Endodermal cell (in vitro differentiated cells): ENCODE data around the gene ROR1. TPM values are rescaled to one million over a fixed set of nuclear protein-coding genes. Genes with fewer than 3 reads are reported as not detected.

Experiments used
- DNase-seq: peaks from one replicate; pipeline ENCODE4 v3.0.0-alpha.2; 2017
- H3K27ac ChIP-seq: 2 replicates; pipeline ENCODE4 v1.5.1; 2013; ENCODE audit warnings: mild to moderate bottlenecking, low read depth, low read length, moderate library complexity
- H3K27me3 ChIP-seq: 2 replicates; pipeline ENCODE4 v1.6.1; 2013; ENCODE audit warnings: mild to moderate bottlenecking, low read length, moderate library complexity; ENCODE audit not compliant: insufficient read depth, control insufficient read depth, poor library complexity, severe bottlenecking
- H3K36me3 ChIP-seq: 2 replicates; pipeline ENCODE4 v1.7.0; 2013; ENCODE audit warnings: mild to moderate bottlenecking, low read length, moderate library complexity; ENCODE audit not compliant: control insufficient read depth, insufficient read depth
- H3K4me1 ChIP-seq: one replicate; pipeline ENCODE4 v1.7.0; 2013; ENCODE audit warnings: low read length; ENCODE audit not compliant: control insufficient read depth, insufficient read depth
- H3K4me3 ChIP-seq: 2 replicates; pipeline ENCODE4 v1.5.1; 2013; ENCODE audit warnings: mild to moderate bottlenecking, low read length, moderate library complexity
- H3K9ac ChIP-seq: 2 replicates; pipeline ENCODE4 v1.6.1; 2013; ENCODE audit warnings: mild to moderate bottlenecking, low read length, moderate library complexity; ENCODE audit not compliant: poor library complexity, severe bottlenecking; ENCODE audit errors: extremely low read depth
- H3K9me3 ChIP-seq: 2 replicates; pipeline ENCODE4 v1.6.1; 2013; ENCODE audit warnings: mild to moderate bottlenecking, low read length, moderate library complexity; ENCODE audit not compliant: control insufficient read depth
- H3K27ac Mint-ChIP-seq: 2 replicates; pipeline ENCODE4 v1.8.0; 2020; ENCODE audit warnings: mixed read lengths
- H3K27me3 Mint-ChIP-seq: 2 replicates; pipeline ENCODE4 v1.8.0; 2021; ENCODE audit warnings: mild to moderate bottlenecking, mixed read lengths; ENCODE audit not compliant: insufficient read depth
- H3K36me3 Mint-ChIP-seq: 2 replicates; pipeline ENCODE4 v1.8.0; 2020; ENCODE audit warnings: low read depth, mixed read lengths
- H3K4me1 Mint-ChIP-seq: 2 replicates; pipeline ENCODE4 v1.8.0; 2020; ENCODE audit warnings: mixed read lengths
- H3K4me3 Mint-ChIP-seq: 2 replicates; pipeline ENCODE4 v1.8.0; 2020; ENCODE audit warnings: mild to moderate bottlenecking, moderate library complexity, mixed read lengths
- H3K9me3 Mint-ChIP-seq: 2 replicates; pipeline ENCODE4 v1.8.0; 2020; ENCODE audit warnings: mild to moderate bottlenecking, mixed read lengths
- WGBS, 2 experiments: methylation state at CpG; one replicate each; pipeline versions ENCODE4 v1.1.5 to v1.1.7; 2013; ENCODE audit warnings: missing lambda C conversion rate in 2 of 2, mixed read lengths in 1 of 2; ENCODE audit not compliant: insufficient coverage in 1 of 2, insufficient read length in 1 of 2; 5-methylcytosine and 5-hydroxymethylcytosine counted together
- total RNA-seq, 2 donors: library from RNA; stranded (reverse); fragmentation: NEBNext Ultra II Directional in 1 of 2; extraction: Animal tissue kit (Norgen Biotek cat#: 25700) in 1 of 2; gene quantifications; 2 replicates in 1 of 2; 3 replicates in 1 of 2; pipeline ENCODE4 v1.2.1, GENCODE V29; 2021
- TF ChIP-seq, protein P1 (sequence below): fragments of 200-600 bp; sonication (generic); conservative IDR thresholded peaks from 2 replicates; pipeline ENCODE4 v1.5.0; 2021; ENCODE audit warnings: antibody characterized with exemption, mild to moderate bottlenecking

ROR1 gene
- total RNA-seq, 2 donors from 2014 or later: 77.4 to 77.9 TPM

- H3K27me3 Mint-ChIP-seq: peaks cover 4% of the 10 kb centered on the region
- no peak overlapping the region for H3K27ac Mint-ChIP-seq
- WGBS, 2 experiments: 95 to 96% methylated on average over 5 of the region's 5 CpGs
- Histone ChIP-seq H3K27me3 (no peaks in the 10 kb centered on the region), H3K9me3 (no peaks in the 10 kb centered on the region), H3K4me1 (no peaks in the 10 kb centered on the region), H3K36me3 (peaks cover 9% of the 10 kb centered on the region), H3K27ac (no peak overlapping the region), H3K4me3 (no peak overlapping the region), H3K9ac (no peak overlapping the region)
- DNase-seq: peak; percentile 64
- H3K9me3 Mint-ChIP-seq: no peaks in the 10 kb centered on the region
- no peak overlapping the region for H3K4me3 Mint-ChIP-seq
- peaks cover 20% of the 10 kb centered on the region for H3K36me3 Mint-ChIP-seq
- H3K4me1 Mint-ChIP-seq: peaks cover 4% of the 10 kb centered on the region
- TF ChIP-seq, protein P1, sequence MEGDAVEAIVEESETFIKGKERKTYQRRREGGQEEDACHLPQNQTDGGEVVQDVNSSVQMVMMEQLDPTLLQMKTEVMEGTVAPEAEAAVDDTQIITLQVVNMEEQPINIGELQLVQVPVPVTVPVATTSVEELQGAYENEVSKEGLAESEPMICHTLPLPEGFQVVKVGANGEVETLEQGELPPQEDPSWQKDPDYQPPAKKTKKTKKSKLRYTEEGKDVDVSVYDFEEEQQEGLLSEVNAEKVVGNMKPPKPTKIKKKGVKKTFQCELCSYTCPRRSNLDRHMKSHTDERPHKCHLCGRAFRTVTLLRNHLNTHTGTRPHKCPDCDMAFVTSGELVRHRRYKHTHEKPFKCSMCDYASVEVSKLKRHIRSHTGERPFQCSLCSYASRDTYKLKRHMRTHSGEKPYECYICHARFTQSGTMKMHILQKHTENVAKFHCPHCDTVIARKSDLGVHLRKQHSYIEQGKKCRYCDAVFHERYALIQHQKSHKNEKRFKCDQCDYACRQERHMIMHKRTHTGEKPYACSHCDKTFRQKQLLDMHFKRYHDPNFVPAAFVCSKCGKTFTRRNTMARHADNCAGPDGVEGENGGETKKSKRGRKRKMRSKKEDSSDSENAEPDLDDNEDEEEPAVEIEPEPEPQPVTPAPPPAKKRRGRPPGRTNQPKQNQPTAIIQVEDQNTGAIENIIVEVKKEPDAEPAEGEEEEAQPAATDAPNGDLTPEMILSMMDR: no peak
These were observed 409.7 kb downstream of the ROR1 start for GRCh38 chr1:64183395-64184002.

DNA sequence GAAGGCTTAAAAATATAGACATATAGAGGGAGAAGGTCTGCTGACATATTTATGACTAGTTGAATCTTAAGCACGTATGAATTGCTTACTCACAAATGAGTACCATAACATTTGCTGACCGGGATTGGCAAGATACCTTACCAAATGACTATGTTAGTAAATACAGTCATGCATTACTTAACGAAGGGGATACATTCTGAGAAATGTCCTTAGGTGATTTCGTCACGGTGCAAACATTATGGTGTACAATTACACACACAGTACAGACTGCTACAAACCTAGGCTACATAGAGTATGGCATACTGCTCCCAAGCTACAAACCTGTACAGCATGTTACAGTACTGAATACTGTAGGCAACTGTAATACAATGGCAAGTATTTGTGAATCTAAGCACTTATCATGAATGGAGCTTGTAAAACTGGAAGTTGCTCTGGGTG, 410.2 kb downstream of the ROR1 start:
- no peak for DNase-seq
- peaks cover 4% of the 10 kb centered on the region for H3K36me3 ChIP-seq
- no peak overlapping the region for H3K27ac ChIP-seq
- H3K4me1 ChIP-seq: no peaks in the 10 kb centered on the region
- Mint-ChIP-seq H3K36me3 (peaks cover 15% of the 10 kb centered on the region), H3K4me3 (no peak overlapping the region), H3K27ac (no peak overlapping the region), H3K9me3 (no peaks in the 10 kb centered on the region), H3K4me1 (peaks cover 4% of the 10 kb centered on the region), H3K27me3 (peaks cover 4% of the 10 kb centered on the region)
- H3K4me3 ChIP-seq: no peak overlapping the region
- no peaks in the 10 kb centered on the region for H3K9me3 ChIP-seq
- H3K9ac ChIP-seq: no peak overlapping the region
- whole genome bisulfite sequencing, 2 experiments: 93 to 100% methylated on average over 5 of the region's 5 CpGs
- H3K27me3 ChIP-seq: no peaks in the 10 kb centered on the region
- TF ChIP-seq, protein P1: no peak

DNA sequence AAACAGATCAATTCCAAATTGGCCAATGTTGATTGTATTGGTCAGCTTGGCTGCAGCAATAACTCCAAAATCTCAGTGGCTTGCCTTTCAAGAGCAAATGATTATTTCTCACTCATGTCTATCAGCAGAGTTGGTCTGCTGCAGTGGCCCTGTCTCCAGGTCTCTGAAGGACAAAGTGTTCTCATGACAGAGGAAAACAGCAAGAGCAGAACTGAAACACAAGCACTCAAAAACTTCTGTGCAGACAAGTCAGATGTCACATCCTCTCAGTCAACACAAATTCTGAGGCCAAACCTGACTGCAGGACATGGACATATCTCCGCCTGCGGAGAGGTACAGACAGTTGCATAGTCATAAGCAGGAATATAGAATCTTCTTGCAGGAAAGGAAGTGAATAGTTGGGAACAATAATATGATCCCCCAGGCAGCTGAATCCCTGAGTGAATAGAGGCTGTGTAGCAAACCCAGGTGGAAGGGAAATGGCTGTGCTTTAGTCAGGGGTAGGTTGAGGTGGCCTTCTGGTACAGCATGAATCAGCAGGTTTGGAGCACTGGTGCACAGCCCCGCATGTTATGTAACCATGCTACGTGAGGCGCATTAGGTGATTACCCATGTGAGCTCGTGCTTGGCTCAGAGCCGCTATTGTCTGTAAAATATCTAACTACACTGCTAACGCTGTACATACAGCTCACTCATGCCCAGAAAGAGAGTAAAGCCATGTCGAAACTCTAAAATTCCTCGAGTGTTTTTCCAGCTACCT, 412.5 kb downstream of the ROR1 start:
- DNase-seq: peak; percentile 31
- no peaks in the 10 kb centered on the region for H3K27me3 ChIP-seq
- WGBS, 2 experiments: 90 to 91% methylated on average over 8 to 10 of the region's 10 CpGs
- no peak overlapping the region for H3K9ac ChIP-seq
- Mint-ChIP-seq H3K4me3 (no peak overlapping the region), H3K27ac (no peak overlapping the region), H3K27me3 (peaks cover 4% of the 10 kb centered on the region), H3K4me1 (peaks cover 4% of the 10 kb centered on the region), H3K36me3 (peaks cover 11% of the 10 kb centered on the region), H3K9me3 (no peaks in the 10 kb centered on the region)
- no peak overlapping the region for H3K27ac ChIP-seq
- TF ChIP-seq, protein P1: no peak
- no peaks in the 10 kb centered on the region for H3K36me3 ChIP-seq
- H3K4me3 ChIP-seq: no peak overlapping the region
- no peaks in the 10 kb centered on the region for H3K4me1 ChIP-seq
- H3K9me3 ChIP-seq: no peaks in the 10 kb centered on the region
